ENCODE results near the gene TINAGL1. TPM values are rescaled to one million over a fixed set of nuclear protein-coding genes. Genes with fewer than 3 reads are reported as not detected.
A peak's percentile ranks its signal among the peaks of the same experiment; 100 is the strongest.

TINAGL1 gene
- 298 and 312 TPM in 2 replicates for total RNA-seq
- polyA plus RNA-seq, result 477 and 555 TPM in 2 replicates
- polyA plus RNA-seq (2011; cell fraction: cytosol; rRNA removed), result 285 and 337 TPM in 2 replicates
- 305 and 323 TPM in 2 replicates for polyA plus RNA-seq (2011; cell fraction: nucleus; rRNA removed)
- polyA plus RNA-seq (2012), result 200 and 246 TPM in 2 replicates
- 370 and 385 TPM in 2 replicates for polyA minus RNA-seq
- 2.7 TPM for polyA minus RNA-seq (2011; cell fraction: cytosol; rRNA and poly(A)+ RNA removed)
- polyA minus RNA-seq (2011; cell fraction: nucleus; rRNA and poly(A)+ RNA removed), result 119 TPM in 2 replicates
- percentile 87 among the genes with signal in this experiment for Bru-seq, nascent RNA
- percentile 97 among the genes with signal in this experiment for BruChase-seq, experiment 1, labeled RNA remaining after a 6-hour chase
- percentile 98 among the genes with signal in this experiment for BruChase-seq, experiment 2, labeled RNA remaining after a 2-hour chase
- long read RNA-seq, transcript TINAGL1-201 (12 exons, 2,187 nt), result major isoform, 1,088 of 1,441 reads
- long read RNA-seq, partial matches to known transcripts, result 191 of 1,441 reads
- long read RNA-seq, other reads (novel, unspliced or antisense), result 161 of 1,441 reads

GRCh38 chr1:31576201-31576669 is at the start of gene TINAGL1:
Gene TINAGL1 (plus strand): TSS chr1:31576515. CDS start chr1:31577149, 634 bp downstream.
- Histone ChIP-seq H2AFZ (ENCODE audit: low read depth, low read length) (no peak within 1 kb of the TSS), H3K4me1 (ENCODE audit: control insufficient read depth, extremely low read depth, insufficient read depth, low read length) (peaks cover 61% of the 10 kb centered on the region), H3K9me3 (replicated peaks; ENCODE audit: control insufficient read depth, insufficient read depth, low read length) (no peaks in the 10 kb centered on the region), H3K79me2 (ENCODE audit: control insufficient read depth, insufficient read depth, low read length) (peaks cover 48% of the 10 kb centered on the region), H3K36me3 (ENCODE audit: control insufficient read depth in 2 of 2, extremely low read depth in 1 of 2, insufficient read depth in 2 of 2, low read length in 2 of 2) (no peaks in the 10 kb centered on the region), H3K4me2 (ENCODE audit: insufficient read depth, low read length) (peak within 1 kb of the TSS; percentile 97), H3K27me3 (ENCODE audit: control insufficient read depth in 2 of 2, insufficient read depth in 2 of 2, low read length in 2 of 2) (no peaks in the 10 kb centered on the region), H3K9me1 (replicated peaks; ENCODE audit: control insufficient read depth, extremely low read depth, insufficient read depth, low read length) (no peaks in the 10 kb centered on the region), H3K27ac (ENCODE audit: insufficient read depth, low read depth, low read length) (peak within 1 kb of the TSS; percentile 88), H3K9ac (replicated peaks; ENCODE audit: extremely low read depth, insufficient read depth, low read length) (peak within 1 kb of the TSS; percentile 69), H4K20me1 (replicated peaks; ENCODE audit: control insufficient read depth, extremely low read depth, insufficient read depth, low read length) (no peaks in the 10 kb centered on the region), H3K4me3 (replicated peaks in 1 of 3; ENCODE audit: insufficient read depth in 1 of 3, low read depth in 1 of 3, low read length in 3 of 3) (peak within 1 kb of the TSS; percentile 76 to 90 (median 87))
- peak; percentile 48 for DNase-seq (ENCODE audit: low read depth, low spot score)
- ChIA-PET CTCF (interaction anchor here (0.9 to 4.0 kb wide), 4 partner anchors 12 to 20 kb away, joined by 3 to 15 read pairs (median 9); no protein-coding TSS in a partner anchor), POLR2A (interaction anchor here (1.1 kb wide), 1 partner anchor 42 kb away, joined by 3 read pairs; no protein-coding TSS in a partner anchor)
- BruUV-seq (replicated peaks), result no TSS peak
- dilution Hi-C loops (cut with MboI; ENCODE audit: extremely low pct_ligation_motif_present, low sequenced_read_pairs) (no loop called here), intact Hi-C loops (cut with micrococcal nuclease) (loop anchor here (5.0 kb wide), 1 partner anchor 136 kb away; no protein-coding TSS in a partner anchor)
- TF ChIP-seq JUN (IDR thresholded peaks at IDR 0.05; ENCODE audit: borderline replicate concordance, insufficient read depth, insufficient read length, low read depth), result no peak
- peak; percentile 71 for TF ChIP-seq POLR2A (IDR thresholded peaks at IDR 0.05; ENCODE audit: low read depth, low read length)
- TF ChIP-seq FOS (IDR thresholded peaks at IDR 0.05; ENCODE audit: borderline replicate concordance, insufficient read depth, low read length), result no peak
- peak; percentile 44 for TF ChIP-seq POLR2AphosphoS5 (IDR thresholded peaks at IDR 0.05; ENCODE audit: insufficient read depth, low read depth, low read length)
- TF ChIP-seq CTCF (IDR thresholded peaks at IDR 0.05; ENCODE audit: extremely low read depth in 1 of 2, insufficient read depth in 1 of 2, low read depth in 1 of 2, low read length in 2 of 2), result no peak
- no peak for TF ChIP-seq EZH2 (IDR thresholded peaks at IDR 0.05; ENCODE audit: borderline replicate concordance, low read depth, low read length, severe bottlenecking)
- TF ChIP-seq GATA2 (IDR thresholded peaks at IDR 0.05; ENCODE audit: insufficient read depth, insufficient read length, low read depth, low read length), result no peak
- FAIRE-seq, result peak; percentile 38

All from endothelial cell of umbilical vein (primary cell).